H1 (cell line): ENCODE results near the gene COL25A1. TPM values are rescaled to one million over a fixed set of nuclear protein-coding genes. Genes with fewer than 3 reads are reported as not detected.

Experiments used
- CTCF ChIA-PET: fragments of 300-600 bp; sonication (Branson Sonifier 250); formaldehyde crosslinking; loops from one replicate; lab custom pipeline; 2021; ENCODE audit not compliant: partially characterized antibody; lab: Charles Lee
- POLR2A ChIA-PET: fragments of 300-600 bp; sonication (Branson Sonifier 250); formaldehyde crosslinking; loops from one replicate; lab custom pipeline; 2021; ENCODE audit warnings: inconsistent platforms; ENCODE audit not compliant: partially characterized antibody; lab: Charles Lee
- DNase-seq, 2 experiments: peaks; one replicate each; pipeline versions ENCODE4 v3.0.0 to v3.0.0-alpha.2; 2010 to 2022; ENCODE audit warnings: low spot score in 2 of 2, low read depth in 1 of 2, mixed read lengths in 1 of 2
- FAIRE-seq: peaks from 2 replicates; lab custom pipeline; 2011; peaks lifted over from hg19 to GRCh38; lab: Jason Lieb, UNC
- H2AFZ ChIP-seq: 2 replicates; pipeline ENCODE4 v1.8.1; 2012; ENCODE audit warnings: low read length, inconsistent platforms
- H2AK5ac ChIP-seq: 2 replicates; pipeline ENCODE4 v1.6.1; 2013; ENCODE audit warnings: low read depth, low read length
- H2BK120ac ChIP-seq: replicated peaks from 2 replicates; pipeline ENCODE3; 2013; ENCODE audit warnings: low read depth, low read length, inconsistent platforms
- H2BK12ac ChIP-seq: 2 replicates; pipeline ENCODE4 v1.6.1; 2013; ENCODE audit warnings: low read depth, low read length
- H2BK15ac ChIP-seq: 2 replicates; pipeline ENCODE4 v1.6.1; 2013; ENCODE audit warnings: low read length
- H2BK20ac ChIP-seq: 2 replicates; pipeline ENCODE4 v1.6.1; 2013; ENCODE audit warnings: low read length
- H2BK5ac ChIP-seq: 2 replicates; pipeline ENCODE4 v1.6.1; 2013; ENCODE audit warnings: low read depth, low read length
- H3K14ac ChIP-seq: 2 replicates; pipeline ENCODE4 v1.6.1; 2013; ENCODE audit warnings: inconsistent platforms; ENCODE audit not compliant: insufficient read length
- H3K18ac ChIP-seq: 2 replicates; pipeline ENCODE4 v1.6.1; 2013; ENCODE audit warnings: low read length; ENCODE audit errors: extremely low read depth
- H3K23ac ChIP-seq: 2 replicates; pipeline ENCODE4 v1.6.1; 2013; ENCODE audit warnings: inconsistent platforms; ENCODE audit not compliant: insufficient read length
- H3K23me2 ChIP-seq: 2 replicates; pipeline ENCODE4 v1.6.1; 2013; ENCODE audit warnings: low read depth, low read length
- H3K27ac ChIP-seq: 2 replicates; pipeline ENCODE4 v1.6.1; 2011; ENCODE audit warnings: low read depth, low read length, inconsistent platforms
- H3K27me3 ChIP-seq, 4 experiments: replicated peaks in 1 of 4; 1 replicate in 1 of 4; 2 replicates in 3 of 4; pipeline versions ENCODE4 v1.6.1 to v1.8.1; 2011 to 2013; ENCODE audit warnings: low read length in 3 of 4, mild to moderate bottlenecking in 3 of 4, inconsistent platforms in 2 of 4, mixed read lengths in 2 of 4, moderate library complexity in 1 of 4; ENCODE audit not compliant: control insufficient read depth in 3 of 4, insufficient read depth in 3 of 4; ENCODE audit errors: extremely low read depth in 1 of 4
- H3K36me3 ChIP-seq, 4 experiments: 2 replicates each; pipeline versions ENCODE4 v1.6.1 to v1.8.1; 2011 to 2013; ENCODE audit warnings: mild to moderate bottlenecking in 4 of 4, low read length in 3 of 4, moderate library complexity in 2 of 4, control low read depth in 1 of 4, inconsistent platforms in 1 of 4; ENCODE audit not compliant: insufficient read depth in 4 of 4, control insufficient read depth in 2 of 4
- H3K4ac ChIP-seq: replicated peaks from 2 replicates; pipeline ENCODE3; 2013; ENCODE audit warnings: low read length, low read depth, mixed read lengths, inconsistent platforms; ENCODE audit not compliant: insufficient read length
- H3K4me1 ChIP-seq, 4 experiments: replicated peaks in 1 of 4; 1 replicate in 1 of 4; 2 replicates in 3 of 4; pipeline versions ENCODE4 v1.6.1 to v1.8.1; 2011 to 2013; ENCODE audit warnings: low read length in 3 of 4, inconsistent platforms in 2 of 4, mixed read lengths in 1 of 4; ENCODE audit not compliant: insufficient read depth in 4 of 4, control insufficient read depth in 3 of 4
- H3K4me2 ChIP-seq, 2 experiments: 2 replicates each; pipeline versions ENCODE4 v1.6.1 to v1.8.1; 2011 to 2013; ENCODE audit warnings: low read depth in 2 of 2, low read length in 2 of 2, control low read depth in 1 of 2, inconsistent platforms in 1 of 2, mild to moderate bottlenecking in 1 of 2; ENCODE audit not compliant: insufficient read depth in 1 of 2
- H3K4me3 ChIP-seq, 4 experiments: fragments of 200-600, 300-600 bp in 1 of 4; sonication (generic), shearing (Covaris generic), sonication (Bioruptor Twin) in 1 of 4; 2 replicates each; pipeline versions ENCODE4 v1.5.1 to v1.8.1; 2011 to 2016; ENCODE audit warnings: low read length in 4 of 4, low read depth in 3 of 4, control low read depth in 2 of 4, inconsistent platforms in 2 of 4, mild to moderate bottlenecking in 2 of 4, mixed read lengths in 1 of 4, moderate library complexity in 1 of 4; ENCODE audit not compliant: insufficient read depth in 2 of 4; ENCODE audit errors: extremely low read depth in 1 of 4
- H3K56ac ChIP-seq: replicated peaks from 2 replicates; pipeline ENCODE3; 2013; ENCODE audit warnings: low read depth, mild to moderate bottlenecking, mixed read lengths, low read length, inconsistent platforms; ENCODE audit not compliant: insufficient read length
- H3K79me1 ChIP-seq: 2 replicates; pipeline ENCODE4 v1.6.1; 2013; ENCODE audit warnings: low read depth, low read length, control low read depth
- H3K79me2 ChIP-seq, 2 experiments: 2 replicates each; pipeline versions ENCODE4 v1.6.1 to v1.8.1; 2012 to 2013; ENCODE audit warnings: low read length in 2 of 2, mild to moderate bottlenecking in 2 of 2, inconsistent platforms in 1 of 2; ENCODE audit not compliant: insufficient read depth in 2 of 2, control insufficient read depth in 1 of 2
- H3K9ac ChIP-seq, 4 experiments: replicated peaks in 1 of 4; 1 replicate in 1 of 4; 2 replicates in 3 of 4; pipeline versions ENCODE4 v1.6.1 to v1.8.1; 2011 to 2013; ENCODE audit warnings: low read depth in 3 of 4, low read length in 3 of 4, control low read depth in 2 of 4, mild to moderate bottlenecking in 2 of 4, moderate library complexity in 2 of 4, inconsistent platforms in 1 of 4; ENCODE audit errors: extremely low read depth in 1 of 4
- H3K9me3 ChIP-seq, 2 experiments: 2 replicates each; pipeline versions ENCODE4 v1.6.1 to v1.8.1; 2012 to 2013; ENCODE audit warnings: mild to moderate bottlenecking in 2 of 2, moderate library complexity in 2 of 2, control low read depth in 1 of 2, inconsistent platforms in 1 of 2, low read depth in 1 of 2, low read length in 1 of 2, mixed read lengths in 1 of 2; ENCODE audit not compliant: insufficient read depth in 2 of 2
- H4K20me1 ChIP-seq, 2 experiments: replicated peaks in 1 of 2; 2 replicates each; pipeline versions ENCODE3 to v1.8.1; 2011 to 2013; ENCODE audit warnings: inconsistent platforms in 2 of 2, low read length in 2 of 2, mild to moderate bottlenecking in 1 of 2; ENCODE audit not compliant: insufficient read depth in 2 of 2, control insufficient read depth in 1 of 2
- H4K5ac ChIP-seq: 2 replicates; pipeline ENCODE4 v1.6.1; 2013; ENCODE audit warnings: low read length, low read depth, mixed read lengths, inconsistent platforms; ENCODE audit not compliant: insufficient read length
- H4K8ac ChIP-seq: 2 replicates; pipeline ENCODE4 v1.8.0; 2013; ENCODE audit warnings: mild to moderate bottlenecking, moderate library complexity, low read length, inconsistent platforms; ENCODE audit not compliant: insufficient read depth; ENCODE audit errors: extremely low read depth
- H4K91ac ChIP-seq: replicated peaks from 2 replicates; pipeline ENCODE3; 2013; ENCODE audit warnings: low read length, mixed read lengths, inconsistent platforms; ENCODE audit not compliant: insufficient read length
- BRCA1 ChIP-seq: IDR thresholded peaks from 2 replicates; pipeline ENCODE4 v1.6.1; 2012; ENCODE audit warnings: low read depth, low read length, improper control_type of control experiment
- CBX5 ChIP-seq: fragments of 300-800, 300-1000 bp; sonication (generic); IDR thresholded peaks from 2 replicates; pipeline ENCODE4 v1.7.1; 2016; ENCODE audit warnings: antibody characterized with exemption, low read length, low read depth
- CHD2 ChIP-seq: IDR thresholded peaks from 2 replicates; pipeline ENCODE4 v1.6.1; 2012; ENCODE audit warnings: low read length, improper control_type of control experiment
- CTBP2 ChIP-seq: IDR thresholded peaks from 2 replicates; pipeline ENCODE4 v1.7.0; 2011; ENCODE audit warnings: borderline replicate concordance, mild to moderate bottlenecking, moderate library complexity, mixed read lengths, low read length; ENCODE audit not compliant: insufficient read depth, insufficient read length
- JUND ChIP-seq: IDR thresholded peaks from 2 replicates; pipeline ENCODE4 v1.6.1; 2011; ENCODE audit warnings: mild to moderate bottlenecking, improper control_type of control experiment, low read length
- RAD21 ChIP-seq, 2 experiments: IDR thresholded peaks in 1 of 2; conservative IDR thresholded peaks in 1 of 2; 2 replicates each; pipeline ENCODE4 v1.6.1; 2011; ENCODE audit warnings: low read depth in 2 of 2, low read length in 2 of 2, improper control_type of control experiment in 1 of 2, inconsistent platforms in 1 of 2, mild to moderate bottlenecking in 1 of 2, moderate library complexity in 1 of 2
- ZNF274 ChIP-seq: IDR thresholded peaks from 2 replicates; pipeline ENCODE4 v1.7.0; 2012; ENCODE audit warnings: low read length, borderline replicate concordance; ENCODE audit errors: extremely low read depth
- WGBS, 2 experiments: shearing (Covaris generic) in 1 of 2; methylation state at CpG; one replicate each; pipeline versions ENCODE4 v1.1.6 to v1.1.7; 2013 to 2015; ENCODE audit warnings: low lambda C conversion rate in 2 of 2, mixed read lengths in 2 of 2, inconsistent platforms in 1 of 2, low coverage in 1 of 2, missing lambda C conversion rate in 1 of 2; ENCODE audit not compliant: insufficient replicate concordance in 2 of 2, insufficient coverage in 1 of 2, insufficient read length in 1 of 2; ENCODE audit errors: extremely low coverage in 1 of 2, missing lambda C conversion rate in 1 of 2; 5-methylcytosine and 5-hydroxymethylcytosine counted together
- polyA plus RNA-seq, 7 experiments: library from polyadenylated mRNA; depleted of rRNA in 3 of 7; stranded (reverse) in 5 of 7; unstranded in 2 of 7; fragments of >200 nt in 5 of 7; fragments of 200-250 nt in 2 of 7; gene quantifications; 1 replicate in 5 of 7; 2 replicates in 1 of 7; 4 replicates in 1 of 7; pipeline versions ENCODE4 v1.2.1 to v1.2.3, GENCODE V29; 2011 to 2013; ENCODE audit warnings: missing spikeins in 2 of 7, mixed read lengths in 2 of 7
- total RNA-seq: library from RNA; stranded (reverse); fragmentation: NEBNext Ultra II Directional; extraction: Animal tissue kit (Norgen Biotek cat#: 25700); gene quantifications from 2 replicates; pipeline ENCODE4 v1.2.1, GENCODE V29; 2021
- TF ChIP-seq, protein P1 (sequence below), 3 experiments: IDR thresholded peaks; 1 replicate in 2 of 3; 2 replicates in 1 of 3; pipeline versions ENCODE4 v1.5.1 to v1.6.1; 2011; ENCODE audit warnings: low read length in 3 of 3, mild to moderate bottlenecking in 3 of 3, inconsistent platforms in 2 of 3, low read depth in 1 of 3, moderate library complexity in 1 of 3; ENCODE audit not compliant: insufficient read depth in 1 of 3; ENCODE audit errors: control extremely low read depth in 1 of 3

The COL25A1 gene
- total and polyA plus RNA-seq, 2 of the 8 experiments (the other 6 are each of a cell fraction or from before 2014, with no cell fraction given), result 1.1 to 8.3 TPM

DNA sequence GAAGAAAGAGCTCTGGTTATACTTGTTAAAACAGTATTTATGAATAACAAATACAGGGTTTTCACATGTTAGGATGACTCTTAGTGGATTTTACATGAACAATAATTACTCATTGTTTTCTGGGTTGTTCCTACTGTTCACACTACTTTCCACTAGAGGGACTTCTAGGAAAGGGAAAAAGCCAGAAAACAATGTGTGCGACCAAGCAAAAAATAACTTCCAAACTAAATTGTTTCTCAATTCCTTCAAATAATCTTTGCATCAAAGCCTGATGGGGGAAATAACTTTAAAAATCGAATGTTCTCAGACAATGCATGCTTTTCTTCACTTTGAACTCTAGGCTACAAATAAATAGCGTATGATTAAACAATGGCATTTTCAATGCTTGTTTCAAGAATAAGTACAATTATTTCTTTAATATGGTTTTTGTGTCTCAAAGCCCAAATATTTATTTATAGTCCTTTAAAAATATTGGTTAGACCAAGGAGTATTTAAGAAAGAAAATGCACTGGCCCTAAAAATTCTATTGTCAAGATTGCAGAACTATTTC is 467.5 kb downstream of the COL25A1 start:
- FAIRE-seq, result peak; percentile 75
- no peak overlapping the region for H2AFZ ChIP-seq
- no peak overlapping the region for H2BK15ac ChIP-seq
- no peak overlapping the region for H4K5ac ChIP-seq
- ChIA-PET POLR2A (no interaction called here), CTCF (interaction anchor here (0.6 to 1.8 kb wide), 11 partner anchors 9 to 499 kb away, joined by 3 to 8 read pairs (median 4); no protein-coding TSS in a partner anchor)
- no peak overlapping the region for H3K4me2 ChIP-seq
- H3K23ac ChIP-seq, result no peak overlapping the region
- no peak overlapping the region for H3K27ac ChIP-seq
- H3K9me3 ChIP-seq, result no peaks in the 10 kb centered on the region
- H3K23me2 ChIP-seq, result no peaks in the 10 kb centered on the region
- H2BK20ac ChIP-seq, result no peak overlapping the region
- H3K27me3 ChIP-seq, result no peaks in the 10 kb centered on the region
- H3K4ac ChIP-seq, result no peak overlapping the region
- H4K91ac ChIP-seq, result no peak overlapping the region
- 43% methylated on average over 3 of the region's 3 CpGs; no CpG with 5 or more reads in 1 of the 2 experiments for WGBS, 2 experiments
- H3K14ac ChIP-seq, result no peak overlapping the region
- no peak overlapping the region for H3K18ac ChIP-seq
- no peaks in the 10 kb centered on the region for H4K20me1 ChIP-seq
- H3K79me1 ChIP-seq, result no peaks in the 10 kb centered on the region
- no peak overlapping the region for H2BK120ac ChIP-seq
- no peak overlapping the region for H2BK5ac ChIP-seq
- TF ChIP-seq BRCA1 (no peak), CBX5 (no peak), ZNF274 (no peak), RAD21 (IDR thresholded peaks at IDR 0.05 in 1 of 2, conservative IDR thresholded peaks at IDR 0.05 in 1 of 2; ENCODE audit: low read depth in 2 of 2, low read length in 2 of 2) (peak; percentile 86 to 93), CHD2 (no peak), CTBP2 (no peak), JUND (0 out of 2 replicates have a peak, but pooled peaks have one; percentile 12)
- TF ChIP-seq, protein P1, sequence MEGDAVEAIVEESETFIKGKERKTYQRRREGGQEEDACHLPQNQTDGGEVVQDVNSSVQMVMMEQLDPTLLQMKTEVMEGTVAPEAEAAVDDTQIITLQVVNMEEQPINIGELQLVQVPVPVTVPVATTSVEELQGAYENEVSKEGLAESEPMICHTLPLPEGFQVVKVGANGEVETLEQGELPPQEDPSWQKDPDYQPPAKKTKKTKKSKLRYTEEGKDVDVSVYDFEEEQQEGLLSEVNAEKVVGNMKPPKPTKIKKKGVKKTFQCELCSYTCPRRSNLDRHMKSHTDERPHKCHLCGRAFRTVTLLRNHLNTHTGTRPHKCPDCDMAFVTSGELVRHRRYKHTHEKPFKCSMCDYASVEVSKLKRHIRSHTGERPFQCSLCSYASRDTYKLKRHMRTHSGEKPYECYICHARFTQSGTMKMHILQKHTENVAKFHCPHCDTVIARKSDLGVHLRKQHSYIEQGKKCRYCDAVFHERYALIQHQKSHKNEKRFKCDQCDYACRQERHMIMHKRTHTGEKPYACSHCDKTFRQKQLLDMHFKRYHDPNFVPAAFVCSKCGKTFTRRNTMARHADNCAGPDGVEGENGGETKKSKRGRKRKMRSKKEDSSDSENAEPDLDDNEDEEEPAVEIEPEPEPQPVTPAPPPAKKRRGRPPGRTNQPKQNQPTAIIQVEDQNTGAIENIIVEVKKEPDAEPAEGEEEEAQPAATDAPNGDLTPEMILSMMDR (IDR thresholded peaks at IDR 0.05; ENCODE audit: control extremely low read depth in 1 of 3, insufficient read depth in 1 of 3, low read depth in 1 of 3, low read length in 3 of 3), result peak in 2 of 3 experiments; percentile 35 to 56; a peak in 2 of 4 replicates
- TF ChIP-seq, all 59 proteins: peak for 3
- Histone ChIP-seq H3K36me3 (no peaks in the 10 kb centered on the region), H2AK5ac (no peak overlapping the region), H3K56ac (no peak overlapping the region), H2BK12ac (no peak overlapping the region), H4K8ac (no peak overlapping the region), H3K4me1 (no peaks in the 10 kb centered on the region), H3K9ac (no peak overlapping the region), H3K4me3 (no peak overlapping the region), H3K79me2 (no peaks in the 10 kb centered on the region)
- DNase-seq, result no peak
